Occipital lobe (tissue), 2 donors: Measurements from ENCODE around the gene GTPBP3. TPM values are rescaled to one million over a fixed set of nuclear protein-coding genes. Genes with fewer than 3 reads are reported as not detected.

Experiments used
- DNase-seq: peaks from one replicate; lab custom pipeline; 2025; lab: John Stamatoyannopoulos, UW
- total RNA-seq: library from RNA; depleted of rRNA; stranded (reverse); fragments of >200 nt; gene quantifications from one replicate; pipeline ENCODE4 v1.2.3, GENCODE V29; 2014

GTPBP3 gene
- total RNA-seq, 1 donor from 2014 or later: 23.2 TPM

DNA sequence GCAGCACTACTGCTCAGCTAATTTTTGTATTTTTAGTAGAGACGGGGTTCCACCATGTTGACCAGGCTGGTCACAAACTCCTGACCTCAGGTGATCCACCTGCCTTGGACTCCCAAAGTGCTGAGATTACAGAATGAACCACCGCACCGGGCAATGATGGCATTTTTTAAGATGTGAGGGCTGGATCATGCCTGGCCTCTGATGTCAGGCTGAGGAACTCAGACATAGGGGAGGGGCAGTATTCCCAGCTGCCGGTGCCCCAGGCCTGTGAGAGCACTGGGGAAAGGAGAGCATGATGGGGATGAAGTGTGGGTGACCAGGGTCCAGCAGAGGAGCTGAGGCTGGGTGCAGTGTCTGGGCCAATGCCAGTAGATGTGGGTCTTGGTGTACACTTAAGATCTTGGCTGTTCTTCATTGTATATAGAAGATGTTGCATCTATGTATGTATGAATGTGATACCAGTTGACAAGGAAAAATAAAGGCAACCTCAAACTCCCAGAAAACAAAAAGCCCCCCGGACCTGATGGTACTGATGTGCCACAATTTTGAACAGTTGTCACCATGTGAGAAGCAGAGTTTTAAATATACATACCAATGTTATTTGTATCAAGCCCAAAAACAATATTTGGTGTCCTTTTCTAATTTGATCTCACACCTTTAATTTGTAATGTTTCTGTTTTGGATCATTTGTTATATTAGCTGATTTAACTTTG is 43.2 kb downstream of the GTPBP3 start:
- no peak for DNase-seq

DNA sequence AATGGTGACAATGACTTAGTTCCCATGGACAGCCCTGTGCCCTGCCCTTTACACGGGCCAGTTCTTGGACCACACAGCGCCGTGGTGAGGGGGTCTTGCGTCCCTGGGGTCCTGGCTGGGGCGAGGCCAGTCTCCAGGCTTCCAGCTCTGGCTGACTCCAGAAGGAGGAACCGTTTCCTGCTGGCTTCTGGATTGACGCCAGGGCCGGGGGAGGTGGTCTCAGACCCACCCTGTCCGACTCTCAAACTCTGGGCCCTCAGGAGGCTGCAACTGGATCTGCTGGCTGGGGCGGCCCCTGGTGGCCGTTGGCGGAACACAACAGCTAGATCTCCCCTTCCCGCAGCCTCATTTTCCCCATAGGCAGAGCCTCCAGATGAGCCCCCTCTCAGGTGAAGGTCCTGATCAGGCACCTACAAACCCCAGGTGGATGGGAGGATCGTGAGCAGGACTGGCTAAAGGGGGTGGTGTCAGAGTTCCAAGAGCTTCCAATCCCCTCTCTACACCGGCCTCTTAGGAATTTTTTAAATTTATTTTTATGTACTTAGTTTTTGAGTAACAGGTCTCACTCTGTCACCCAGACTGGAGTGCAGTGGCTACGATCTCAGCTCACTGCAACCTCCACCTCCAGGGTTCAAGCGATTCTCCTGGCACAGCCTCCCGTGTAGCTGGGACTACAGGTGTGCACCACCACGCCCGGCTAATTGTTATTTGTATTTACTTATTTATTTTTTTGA is 48.7 kb downstream of the GTPBP3 start:
- DNase-seq: no peak

DNA sequence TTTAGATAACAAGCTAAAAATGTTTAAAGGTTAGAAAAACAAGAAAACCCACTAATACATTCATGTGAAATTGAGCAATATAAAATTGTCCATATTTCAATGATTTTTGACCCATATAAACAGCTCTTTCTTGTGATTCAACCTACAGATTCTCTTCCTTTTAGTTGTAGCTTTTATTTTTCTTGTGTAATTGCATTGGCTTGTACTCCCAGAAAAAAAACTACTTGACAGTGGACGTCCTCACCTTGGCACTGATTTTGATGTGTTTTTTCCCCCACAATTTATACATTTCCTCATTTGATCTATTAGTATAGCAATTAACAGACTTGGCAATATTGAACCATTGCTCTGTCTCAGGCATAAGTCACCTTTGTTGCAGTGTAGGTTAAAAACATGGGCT is 51.9 kb downstream of the GTPBP3 start:
- DNase-seq: no peak

DNA sequence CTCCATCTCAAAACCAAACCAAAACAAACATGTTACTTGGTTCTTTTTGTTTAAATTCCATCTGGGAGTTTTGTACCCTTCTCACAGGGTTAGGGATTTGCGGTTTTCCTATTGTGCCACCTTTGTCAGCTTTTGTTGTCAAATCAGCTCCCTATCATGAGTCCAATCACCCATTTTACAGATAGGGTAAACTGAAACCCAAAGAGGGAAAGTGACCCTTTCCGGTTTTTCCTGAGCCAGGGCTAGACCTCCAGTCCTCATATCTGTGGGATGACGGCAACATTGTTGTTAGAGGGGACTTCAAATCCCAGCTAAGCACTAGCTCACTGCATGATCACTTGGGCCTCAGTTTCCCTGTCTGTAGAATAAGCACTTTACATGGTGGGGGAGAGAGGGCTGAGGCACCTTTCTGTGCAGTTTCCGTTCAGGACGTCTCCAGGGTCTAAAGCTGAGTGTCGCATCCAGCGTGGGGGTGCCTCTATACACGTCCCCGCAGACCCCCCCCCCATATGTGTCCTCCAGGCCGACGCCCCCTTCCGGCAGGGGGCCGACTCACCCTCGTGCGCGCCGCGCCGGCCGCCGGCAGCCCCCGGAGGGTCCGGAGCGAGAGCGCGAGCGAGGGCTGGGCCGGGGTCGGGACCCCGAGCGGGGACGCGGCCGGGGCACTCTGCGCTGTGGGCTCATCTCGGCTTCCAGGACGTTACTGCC is 52.8 kb downstream of the GTPBP3 start:
- DNase-seq: no peak

DNA sequence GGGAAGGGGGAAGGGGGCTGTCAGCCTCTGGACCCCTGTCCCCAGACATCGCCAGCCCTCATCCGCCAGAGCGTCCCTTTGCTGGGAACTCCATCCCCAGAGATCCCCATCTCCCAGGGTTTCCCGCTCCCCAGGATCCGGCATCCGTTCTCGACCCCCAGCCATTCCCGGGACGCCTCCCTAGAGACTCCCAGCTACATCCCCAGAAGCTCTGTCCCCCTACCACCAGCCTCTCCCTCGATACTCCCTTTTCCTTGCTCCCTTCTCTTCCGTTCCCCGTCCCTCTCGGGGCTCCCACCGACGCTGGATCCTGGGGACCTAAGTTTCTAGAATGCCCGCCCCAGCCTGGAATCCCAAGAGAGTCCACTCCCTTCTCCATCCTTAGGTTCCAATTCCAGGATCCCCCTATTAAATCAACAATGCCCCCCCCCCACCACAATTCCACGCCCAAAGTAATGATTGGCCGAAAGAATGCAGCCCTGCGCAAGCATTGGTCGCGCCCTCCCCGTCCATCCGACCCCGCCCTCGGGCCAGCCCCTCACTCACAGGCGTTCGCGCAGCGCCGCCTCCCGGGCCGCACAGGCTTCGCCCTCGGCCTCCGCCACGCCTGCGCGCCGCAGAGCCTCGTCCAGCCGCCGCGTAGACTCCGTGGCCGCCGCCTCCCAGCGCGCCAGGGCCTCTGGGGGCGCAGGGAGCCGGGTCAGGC is 53.5 kb downstream of the GTPBP3 start:
- peak; percentile 69 for DNase-seq

DNA sequence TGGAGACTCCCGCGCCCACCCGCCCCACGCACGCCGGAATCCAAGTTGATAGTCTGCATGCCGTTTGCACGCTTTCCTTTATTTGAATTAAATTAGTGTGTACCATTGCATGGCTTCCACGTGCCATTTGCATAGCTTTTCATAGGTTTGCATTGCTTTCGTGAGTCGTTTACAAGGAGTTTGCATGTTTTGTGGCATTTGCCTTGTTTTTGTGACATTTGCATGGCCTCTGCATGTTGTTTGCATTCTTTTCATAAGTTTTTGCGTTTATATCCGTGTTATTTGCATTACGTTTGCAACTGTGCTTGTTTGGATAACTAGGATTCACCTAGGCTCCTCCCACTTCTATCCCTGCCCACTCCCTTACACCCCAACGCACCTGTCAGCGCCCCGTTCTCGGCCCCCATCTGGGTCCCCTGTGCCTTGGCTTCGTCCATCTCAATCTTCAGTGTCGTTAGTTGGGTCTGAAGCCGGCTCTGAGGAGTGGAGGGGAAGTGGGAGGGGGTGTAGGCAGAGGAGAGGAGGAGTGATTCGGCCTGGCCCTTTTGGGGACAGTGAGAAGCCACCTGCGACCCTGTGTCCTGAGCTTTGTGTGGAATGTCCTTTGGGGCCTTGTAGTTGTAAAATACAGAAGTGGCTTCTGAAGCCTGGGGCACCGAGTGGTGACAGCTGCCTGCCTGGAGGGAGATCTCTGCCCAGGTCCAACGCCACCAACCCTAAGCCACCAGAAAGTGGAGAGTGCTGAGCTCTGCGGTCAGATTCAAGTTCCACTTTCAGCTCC is 54.2 kb downstream of the GTPBP3 start:
- DNase-seq: no peak

Other genes starting within 250 kb of the GTPBP3 start
- gene USE1, start 122.2 kb upstream of the GTPBP3 start, total RNA-seq: 10.1 TPM
- 1.4 TPM for gene OCEL1, start 111.3 kb upstream of the GTPBP3 start, total RNA-seq
- gene NR2F6, start 91.6 kb upstream of the GTPBP3 start, total RNA-seq: 9.8 TPM
- 0.47 TPM for gene USHBP1, start 72.8 kb upstream of the GTPBP3 start, total RNA-seq
- 59.0 TPM for gene BABAM1, start 70.1 kb upstream of the GTPBP3 start, total RNA-seq
- gene ANKLE1, start 55.7 kb upstream of the GTPBP3 start, total RNA-seq: 0.94 TPM
- 20.6 TPM for gene ABHD8, start 34.1 kb upstream of the GTPBP3 start, total RNA-seq
- 9.0 TPM for gene MRPL34, start 31.7 kb upstream of the GTPBP3 start, total RNA-seq
- gene DDA1, start 28.0 kb upstream of the GTPBP3 start, total RNA-seq: 10.0 TPM
- gene ANO8, start 2.7 kb upstream of the GTPBP3 start, total RNA-seq: 29.6 TPM
- 0.94 TPM for gene PLVAP, start 39.8 kb downstream of the GTPBP3 start, total RNA-seq
- gene CCDC194, start 56.6 kb downstream of the GTPBP3 start, total RNA-seq: not detected
- 3.3 TPM for gene BST2, start 68.1 kb downstream of the GTPBP3 start, total RNA-seq
- gene MVB12A, start 82.5 kb downstream of the GTPBP3 start, total RNA-seq: 19.3 TPM
- gene TMEM221, start 111.1 kb downstream of the GTPBP3 start, total RNA-seq: 0.94 TPM
- gene NXNL1, start 123.4 kb downstream of the GTPBP3 start, total RNA-seq: not detected
- 14.2 TPM for gene SLC27A1, start 133.0 kb downstream of the GTPBP3 start, total RNA-seq
- gene PGLS, start 174.1 kb downstream of the GTPBP3 start, total RNA-seq: 36.3 TPM
- gene COLGALT1, start 218.1 kb downstream of the GTPBP3 start, total RNA-seq: 20.7 TPM